CD14-positive monocyte (primary cell): Measurements from ENCODE around the gene MTHFSD. TPM values are rescaled to one million over a fixed set of nuclear protein-coding genes. Genes with fewer than 3 reads are reported as not detected.

Source experiments
- DNase-seq, 3 donors: peaks; one replicate each; pipeline ENCODE4 v3.0.0-alpha.2; 2011 to 2022
- H2AFZ ChIP-seq: 2 replicates; pipeline ENCODE4 v1.6.0; 2012; ENCODE audit warnings: mild to moderate bottlenecking, low read depth, low read length, inconsistent platforms; ENCODE audit not compliant: insufficient read depth, poor library complexity, severe bottlenecking
- H3K27ac ChIP-seq, 2 donors: 1 replicate in 1 of 2; 2 replicates in 1 of 2; pipeline ENCODE4 v1.5.1; 2012 to 2013; ENCODE audit warnings: low read length in 2 of 2, control low read depth in 1 of 2, inconsistent platforms in 1 of 2, low read depth in 1 of 2, mild to moderate bottlenecking in 1 of 2
- H3K27me3 ChIP-seq, 2 donors: one replicate each; pipeline versions ENCODE4 v1.6.0 to v1.6.1; 2011 to 2013; ENCODE audit warnings: low read length in 2 of 2; ENCODE audit not compliant: control insufficient read depth in 2 of 2, insufficient read depth in 2 of 2
- H3K36me3 ChIP-seq, 2 donors: replicated peaks in 1 of 2; 1 replicate in 1 of 2; 2 replicates in 1 of 2; pipeline versions ENCODE4 v1.5.1 to v1.6.1; 2012 to 2013; ENCODE audit warnings: low read length in 2 of 2, control low read depth in 1 of 2, inconsistent platforms in 1 of 2, mild to moderate bottlenecking in 1 of 2; ENCODE audit not compliant: insufficient read depth in 2 of 2, control insufficient read depth in 1 of 2
- H3K4me1 ChIP-seq, 2 donors: 1 replicate in 1 of 2; 2 replicates in 1 of 2; pipeline versions ENCODE4 v1.5.1 to v1.6.1; 2012 to 2013; ENCODE audit warnings: low read length in 2 of 2, control low read depth in 1 of 2, inconsistent platforms in 1 of 2, mild to moderate bottlenecking in 1 of 2, moderate library complexity in 1 of 2; ENCODE audit not compliant: insufficient read depth in 2 of 2, control insufficient read depth in 1 of 2
- H3K4me2 ChIP-seq: replicated peaks from 2 replicates; pipeline ENCODE3; 2012; ENCODE audit warnings: low read length, moderate library complexity, mild to moderate bottlenecking; ENCODE audit not compliant: poor library complexity, severe bottlenecking; ENCODE audit errors: extremely low read depth
- H3K4me3 ChIP-seq, 3 experiments: fragments of 200-600 bp in 1 of 3; sonication (generic) in 1 of 3; replicated peaks in 1 of 3; 1 replicate in 2 of 3; 2 replicates in 1 of 3; pipeline ENCODE4 v1.5.1; 2011 to 2013; ENCODE audit warnings: low read length in 3 of 3, mild to moderate bottlenecking in 3 of 3, control low read depth in 2 of 3, low read depth in 2 of 3, inconsistent platforms in 1 of 3, moderate library complexity in 1 of 3
- H3K79me2 ChIP-seq: 2 replicates; pipeline ENCODE4 v1.6.0; 2012; ENCODE audit warnings: mild to moderate bottlenecking, control low read depth, inconsistent platforms, low read length, moderate library complexity; ENCODE audit not compliant: insufficient read depth
- H3K9ac ChIP-seq: 2 replicates; pipeline ENCODE4 v1.6.0; 2017; ENCODE audit warnings: low read length, mild to moderate bottlenecking; ENCODE audit not compliant: insufficient read depth, poor library complexity, severe bottlenecking
- H3K9me3 ChIP-seq, 2 donors: replicated peaks in 1 of 2; 1 replicate in 1 of 2; 2 replicates in 1 of 2; pipeline versions ENCODE4 v1.5.1 to v1.6.1; 2012 to 2013; ENCODE audit warnings: low read length in 2 of 2, control low read depth in 1 of 2; ENCODE audit not compliant: control insufficient read depth in 1 of 2, insufficient read depth in 1 of 2
- H4K20me1 ChIP-seq: 2 replicates; pipeline ENCODE4 v1.6.0; 2012; ENCODE audit warnings: mild to moderate bottlenecking, low read length, control low read depth, moderate library complexity; ENCODE audit not compliant: insufficient read depth
- H3K27ac Mint-ChIP-seq, 7 donors: one replicate each; pipeline ENCODE4 v1.8.0; 2020; ENCODE audit warnings: mild to moderate bottlenecking in 7 of 7, mixed read lengths in 7 of 7, moderate library complexity in 6 of 7, inconsistent platforms in 2 of 7
- H3K27me3 Mint-ChIP-seq, 3 donors: one replicate each; pipeline ENCODE4 v1.8.0; 2021 to 2022; ENCODE audit warnings: low read depth in 3 of 3, mild to moderate bottlenecking in 3 of 3, mixed read lengths in 3 of 3, moderate library complexity in 3 of 3, inconsistent platforms in 1 of 3
- H3K36me3 Mint-ChIP-seq, 2 donors: one replicate each; pipeline ENCODE4 v1.8.0; 2020; ENCODE audit warnings: mixed read lengths in 2 of 2, inconsistent platforms in 1 of 2, mild to moderate bottlenecking in 1 of 2
- H3K4me1 Mint-ChIP-seq: one replicate; pipeline ENCODE4 v1.8.0; 2020; ENCODE audit warnings: mild to moderate bottlenecking, mixed read lengths
- H3K4me3 Mint-ChIP-seq, 2 donors: one replicate each; pipeline ENCODE4 v1.8.0; 2020; ENCODE audit warnings: mild to moderate bottlenecking in 2 of 2, mixed read lengths in 2 of 2, moderate library complexity in 1 of 2
- H3K9me3 Mint-ChIP-seq, 7 donors: one replicate each; pipeline ENCODE4 v1.8.0; 2020 to 2022; ENCODE audit warnings: mixed read lengths in 7 of 7, mild to moderate bottlenecking in 6 of 7, moderate library complexity in 6 of 7, inconsistent platforms in 2 of 7
- CTCF ChIP-seq: fragments of 200-600 bp; IDR thresholded peaks from one replicate; pipeline ENCODE4 v1.8.0; 2022; ENCODE audit warnings: antibody characterized with exemption, mild to moderate bottlenecking
- WGBS: methylation state at CpG from one replicate; pipeline ENCODE4 v1.1.5; 2013; ENCODE audit warnings: missing lambda C conversion rate; ENCODE audit not compliant: insufficient coverage; 5-methylcytosine and 5-hydroxymethylcytosine counted together
- intact Hi-C, 2 donors: fragments of 100-400 bp; cut with micrococcal nuclease; formaldehyde crosslinking; loops; one replicate each; pipeline versions ENCODE4 v1.15.0 to v1.15.1; 2023
- polyA plus RNA-seq, 3 donors: library from polyadenylated mRNA; depleted of rRNA in 1 of 3; unstranded in 2 of 3; stranded (reverse) in 1 of 3; fragments of 300-500 nt in 2 of 3; fragments of >200 nt in 1 of 3; fragmentation: Illumina TruSeq in 2 of 3; gene quantifications; 1 replicate in 2 of 3; 2 replicates in 1 of 3; pipeline ENCODE4 v1.2.3, GENCODE V29; 2012 to 2021

Gene MTHFSD
- polyA plus RNA-seq, 3 donors: 7.2 to 14.1 (median 11.7) TPM

- intact Hi-C loops: no loop called here
- no peak for TF ChIP-seq CTCF
- Mint-ChIP-seq H3K27me3 (peaks cover 83 to 98% (median 85%) of the 10 kb centered on the region in 3 donors), H3K4me3 (peak overlapping the region in 1 of 2 donors; percentile 65), H3K36me3 (peaks cover 0 to 3% of the 10 kb centered on the region in 2 donors), H3K9me3 (peaks cover 0 to 8% (median 2%) of the 10 kb centered on the region in 7 donors), H3K4me1 (peaks cover 5% of the 10 kb centered on the region), H3K27ac (no peak overlapping the region)
- Histone ChIP-seq H3K27me3 (peaks cover 50 to 90% of the 10 kb centered on the region in 2 donors), H2AFZ (no peak overlapping the region), H3K4me1 (no peaks in the 10 kb centered on the region), H3K36me3 (no peaks in the 10 kb centered on the region), H3K4me2 (no peak overlapping the region), H3K79me2 (no peaks in the 10 kb centered on the region), H3K9me3 (peaks cover 0 to 4% of the 10 kb centered on the region in 2 donors), H3K4me3 (no peak overlapping the region), H4K20me1 (no peaks in the 10 kb centered on the region), H3K27ac (no peak overlapping the region), H3K9ac (no peak overlapping the region)
- WGBS: 5% methylated on average over 57 of the region's 64 CpGs
- no peak for DNase-seq
These were observed 39.0 kb downstream of the MTHFSD start for GRCh38 chr16:86515777-86516622.

GRCh38 chr16:86515413-86515776 is 39.6 kb downstream of the MTHFSD start:
- 9% methylated on average over 20 of the region's 29 CpGs for WGBS
- intact Hi-C loops: no loop called here
- no peaks in the 10 kb centered on the region for H3K79me2 ChIP-seq
- no peak for DNase-seq
- no peak overlapping the region for H3K4me3 ChIP-seq
- H2AFZ ChIP-seq: no peak overlapping the region
- Mint-ChIP-seq H3K9me3 (peaks cover 0 to 8% (median 2%) of the 10 kb centered on the region in 7 donors), H3K4me3 (peak overlapping the region in 1 of 2 donors; percentile 83), H3K4me1 (peaks cover 7% of the 10 kb centered on the region), H3K27ac (no peak overlapping the region), H3K36me3 (peaks cover 0 to 3% of the 10 kb centered on the region in 2 donors), H3K27me3 (peaks cover 84 to 99% (median 86%) of the 10 kb centered on the region in 3 donors)
- H3K36me3 ChIP-seq: no peaks in the 10 kb centered on the region
- H3K27ac ChIP-seq: no peak overlapping the region
- no peak overlapping the region for H3K9ac ChIP-seq
- TF ChIP-seq CTCF: no peak
- H4K20me1 ChIP-seq: no peaks in the 10 kb centered on the region
- H3K27me3 ChIP-seq: peaks cover 50 to 94% of the 10 kb centered on the region in 2 donors
- H3K4me2 ChIP-seq: no peak overlapping the region
- H3K9me3 ChIP-seq: peaks cover 0 to 4% of the 10 kb centered on the region in 2 donors
- H3K4me1 ChIP-seq: peaks cover 0 to 2% of the 10 kb centered on the region in 2 donors
